ENCODE data around the gene A2M.

Gene A2M

DNA sequence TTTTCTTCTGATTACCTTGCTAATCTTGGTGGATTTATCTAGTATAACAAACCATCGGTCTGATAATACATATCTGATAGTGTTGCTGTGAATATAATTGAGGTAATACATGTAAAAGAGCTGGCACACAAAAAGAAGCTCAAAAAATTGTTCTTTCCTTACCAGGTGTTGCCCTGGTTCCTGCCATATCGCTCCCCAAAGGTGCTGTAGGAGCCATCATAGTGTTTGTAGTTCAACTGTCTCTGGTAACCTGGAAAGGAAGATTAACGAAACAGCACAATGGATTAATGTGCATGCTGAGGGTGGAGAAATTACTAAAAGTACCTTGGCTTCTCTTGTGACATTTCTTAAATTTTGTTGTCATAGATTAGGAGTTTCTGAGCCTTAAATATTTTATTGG lies 36.6 kb downstream of the A2M start:
- Histone ChIP-seq H3K27me3 (ENCODE audit: control insufficient read depth, insufficient read depth, low read length) (no peaks in the 10 kb centered on the region), H3K4me1 (ENCODE audit: control insufficient read depth, insufficient read depth, low read length) (no peaks in the 10 kb centered on the region), H3K4me3 (ENCODE audit: low read depth, low read length) (no peak overlapping the region), H3K9me3 (ENCODE audit: control insufficient read depth, insufficient read depth, low read depth, low read length) (peaks cover 17% of the 10 kb centered on the region), H3K27ac (ENCODE audit: low read depth, low read length) (no peak overlapping the region), H3K9ac (ENCODE audit: low read length) (no peak overlapping the region), H3K36me3 (ENCODE audit: control insufficient read depth, insufficient read depth, low read length) (no peaks in the 10 kb centered on the region)

DNA sequence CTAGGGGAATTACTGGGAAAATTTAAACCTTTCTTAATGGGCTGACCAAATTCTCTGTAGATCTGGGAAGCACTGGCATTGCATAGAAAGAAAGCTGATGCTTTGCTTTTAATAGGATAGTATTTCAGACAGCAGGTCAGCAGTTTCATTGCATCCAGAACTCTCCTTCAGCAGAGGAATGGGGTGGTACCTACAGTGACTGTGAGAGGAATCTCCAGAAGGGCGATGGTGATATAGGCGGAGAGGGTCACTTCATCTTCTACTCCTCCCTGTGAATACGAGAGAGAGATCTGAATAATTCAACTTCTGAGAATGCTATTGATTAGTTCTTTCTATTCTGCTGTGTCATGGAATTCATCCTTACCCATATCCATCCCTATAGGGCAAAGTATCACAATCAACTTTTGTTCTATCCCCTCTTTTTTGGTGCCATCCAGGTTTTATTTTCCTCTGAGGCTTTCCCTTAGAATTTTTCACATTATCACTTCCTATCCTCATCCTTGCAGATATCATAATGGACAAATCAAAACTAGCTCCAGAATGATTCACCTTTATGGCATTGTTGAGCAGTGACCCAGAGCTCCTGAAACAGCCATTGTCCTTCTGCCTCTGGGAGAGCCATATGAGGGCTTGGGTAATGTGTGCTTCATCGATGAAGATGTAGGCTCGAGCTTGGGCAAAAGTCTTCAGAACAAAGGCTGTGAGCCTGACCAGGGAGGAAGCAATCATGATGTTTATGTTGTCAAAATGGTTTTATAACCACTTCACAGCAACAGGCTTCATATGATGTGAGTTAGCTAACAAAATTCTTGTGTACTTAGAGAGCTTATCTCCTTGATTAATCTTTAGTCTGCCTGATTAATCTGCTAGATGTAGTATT lies 38.3 kb downstream of the A2M start:
- Histone ChIP-seq H3K27ac (ENCODE audit: low read depth, low read length) (no peak overlapping the region), H3K9me3 (ENCODE audit: control insufficient read depth, insufficient read depth, low read depth, low read length) (peaks cover 8% of the 10 kb centered on the region), H3K4me1 (ENCODE audit: control insufficient read depth, insufficient read depth, low read length) (no peaks in the 10 kb centered on the region), H3K36me3 (ENCODE audit: control insufficient read depth, insufficient read depth, low read length) (no peaks in the 10 kb centered on the region), H3K4me3 (ENCODE audit: low read depth, low read length) (no peak overlapping the region), H3K9ac (ENCODE audit: low read length) (no peak overlapping the region), H3K27me3 (ENCODE audit: control insufficient read depth, insufficient read depth, low read length) (no peaks in the 10 kb centered on the region)

DNA sequence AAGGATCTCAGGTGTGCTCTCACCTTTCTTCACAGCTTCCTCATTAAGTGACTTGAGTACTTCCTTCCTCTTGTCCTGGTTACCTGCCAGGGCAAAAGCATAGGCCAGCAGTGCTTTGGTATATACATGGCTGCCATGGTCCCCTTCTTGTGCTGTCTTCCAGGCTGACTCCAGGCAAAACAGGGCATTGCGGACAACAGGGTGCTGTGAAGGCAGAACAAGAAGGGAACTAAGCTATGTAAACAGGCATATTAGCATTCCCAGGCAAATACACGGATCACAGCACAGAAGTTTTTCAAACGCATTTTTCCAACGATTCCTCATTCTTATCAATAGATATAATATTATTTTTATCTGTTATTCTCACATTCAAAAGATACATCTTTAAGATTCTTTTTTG lies 39.0 kb downstream of the A2M start:
- H3K9ac ChIP-seq (ENCODE audit: low read length), result no peak overlapping the region
- H3K4me1 ChIP-seq (ENCODE audit: control insufficient read depth, insufficient read depth, low read length), result no peaks in the 10 kb centered on the region
- H3K36me3 ChIP-seq (ENCODE audit: control insufficient read depth, insufficient read depth, low read length), result no peaks in the 10 kb centered on the region
- no peak overlapping the region for H3K4me3 ChIP-seq (ENCODE audit: low read depth, low read length)
- peaks cover 2% of the 10 kb centered on the region; the same call in 1 of the 2 replicates for H3K9me3 ChIP-seq (ENCODE audit: control insufficient read depth, insufficient read depth, low read depth, low read length)
- H3K27me3 ChIP-seq (ENCODE audit: control insufficient read depth, insufficient read depth, low read length), result no peaks in the 10 kb centered on the region
- no peak overlapping the region for H3K27ac ChIP-seq (ENCODE audit: low read depth, low read length)

DNA sequence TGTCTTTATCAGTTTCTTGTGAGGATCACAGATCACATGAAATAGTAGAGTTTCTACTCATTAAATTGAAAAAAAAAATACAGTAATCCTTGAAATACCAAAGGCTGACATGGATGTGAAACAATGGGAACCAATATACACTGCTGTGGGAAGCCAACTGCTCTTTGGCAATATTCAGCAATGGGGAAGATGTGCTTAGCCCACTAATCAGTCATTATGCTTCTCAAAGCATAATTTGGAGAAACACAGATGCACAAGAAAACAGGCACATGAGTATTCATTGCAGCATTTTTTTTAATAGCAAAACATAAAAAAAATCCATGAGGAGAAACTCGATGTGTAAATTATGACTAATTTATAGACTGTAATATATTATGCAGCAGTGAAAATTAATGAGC lies 40.6 kb downstream of the A2M start:
- no peak overlapping the region for H3K9ac ChIP-seq (ENCODE audit: low read length)
- no peaks in the 10 kb centered on the region for H3K4me1 ChIP-seq (ENCODE audit: control insufficient read depth, insufficient read depth, low read length)
- no peak overlapping the region for H3K4me3 ChIP-seq (ENCODE audit: low read depth, low read length)
- H3K27ac ChIP-seq (ENCODE audit: low read depth, low read length), result no peak overlapping the region
- no peaks in the 10 kb centered on the region for H3K36me3 ChIP-seq (ENCODE audit: control insufficient read depth, insufficient read depth, low read length)
- no peaks in the 10 kb centered on the region for H3K9me3 ChIP-seq (ENCODE audit: control insufficient read depth, insufficient read depth, low read depth, low read length)
- no peaks in the 10 kb centered on the region for H3K27me3 ChIP-seq (ENCODE audit: control insufficient read depth, insufficient read depth, low read length)

DNA sequence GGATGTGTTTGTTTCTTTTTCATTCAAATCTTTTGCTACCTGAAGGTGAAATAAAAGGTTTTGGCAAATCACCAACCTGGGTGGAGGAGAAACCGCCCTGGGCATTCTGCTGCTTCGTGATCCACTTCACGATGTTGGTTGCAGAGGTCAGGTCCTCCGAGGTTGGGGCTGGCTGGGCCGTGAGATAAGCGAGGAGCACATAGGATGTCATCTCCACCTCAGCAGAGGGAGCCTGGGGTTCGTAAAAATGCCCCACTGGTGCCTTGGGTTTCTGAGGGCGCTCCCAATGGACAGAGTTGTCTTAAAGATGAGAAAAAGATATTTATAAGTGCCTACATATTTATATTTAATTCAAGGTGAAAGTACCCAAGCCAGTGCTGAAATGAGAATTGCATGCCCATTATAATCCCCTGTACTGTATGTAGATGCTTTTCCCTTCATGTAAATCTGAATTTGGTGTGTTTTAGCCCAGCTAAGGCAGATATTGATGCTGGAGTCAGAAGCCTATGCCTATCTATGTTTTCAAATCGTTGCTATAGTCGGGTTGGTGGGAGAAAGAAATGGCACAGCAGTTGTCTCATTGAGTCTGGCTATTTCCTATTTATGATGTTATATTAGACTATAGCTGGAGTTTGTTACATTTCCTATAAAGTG lies 41.1 kb downstream of the A2M start:
- no peaks in the 10 kb centered on the region for H3K27me3 ChIP-seq (ENCODE audit: control insufficient read depth, insufficient read depth, low read length)
- no peak overlapping the region for H3K4me3 ChIP-seq (ENCODE audit: low read depth, low read length)
- no peak overlapping the region for H3K9ac ChIP-seq (ENCODE audit: low read length)
- H3K36me3 ChIP-seq (ENCODE audit: control insufficient read depth, insufficient read depth, low read length), result no peaks in the 10 kb centered on the region
- no peak overlapping the region for H3K27ac ChIP-seq (ENCODE audit: low read depth, low read length)
- H3K4me1 ChIP-seq (ENCODE audit: control insufficient read depth, insufficient read depth, low read length), result no peaks in the 10 kb centered on the region
- no peaks in the 10 kb centered on the region for H3K9me3 ChIP-seq (ENCODE audit: control insufficient read depth, insufficient read depth, low read depth, low read length)

DNA sequence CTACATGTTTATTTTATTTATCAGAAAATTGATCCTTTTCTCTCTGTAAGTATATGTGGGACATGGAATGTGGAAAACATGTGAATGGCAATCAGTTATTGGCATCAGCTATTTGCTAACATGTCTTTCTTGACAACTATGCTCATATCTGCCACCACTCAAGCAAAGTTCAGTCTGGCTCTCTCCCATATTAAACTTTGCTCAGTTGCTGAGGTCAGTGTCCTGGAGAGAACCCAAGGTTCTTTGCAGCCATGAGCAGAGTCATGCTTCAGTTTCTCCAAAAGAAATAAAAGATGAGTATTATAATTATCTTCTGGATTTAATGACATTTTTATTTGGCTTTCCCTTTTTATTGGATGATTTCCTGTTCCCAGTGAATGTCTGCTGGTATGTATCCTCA lies 42.6 kb downstream of the A2M start:
- no peak overlapping the region for H3K9ac ChIP-seq (ENCODE audit: low read length)
- H3K4me3 ChIP-seq (ENCODE audit: low read depth, low read length), result no peak overlapping the region
- no peaks in the 10 kb centered on the region for H3K9me3 ChIP-seq (ENCODE audit: control insufficient read depth, insufficient read depth, low read depth, low read length)
- H3K36me3 ChIP-seq (ENCODE audit: control insufficient read depth, insufficient read depth, low read length), result no peaks in the 10 kb centered on the region
- H3K4me1 ChIP-seq (ENCODE audit: control insufficient read depth, insufficient read depth, low read length), result no peaks in the 10 kb centered on the region
- H3K27ac ChIP-seq (ENCODE audit: low read depth, low read length), result no peak overlapping the region
- H3K27me3 ChIP-seq (ENCODE audit: control insufficient read depth, insufficient read depth, low read length), result no peaks in the 10 kb centered on the region

DNA sequence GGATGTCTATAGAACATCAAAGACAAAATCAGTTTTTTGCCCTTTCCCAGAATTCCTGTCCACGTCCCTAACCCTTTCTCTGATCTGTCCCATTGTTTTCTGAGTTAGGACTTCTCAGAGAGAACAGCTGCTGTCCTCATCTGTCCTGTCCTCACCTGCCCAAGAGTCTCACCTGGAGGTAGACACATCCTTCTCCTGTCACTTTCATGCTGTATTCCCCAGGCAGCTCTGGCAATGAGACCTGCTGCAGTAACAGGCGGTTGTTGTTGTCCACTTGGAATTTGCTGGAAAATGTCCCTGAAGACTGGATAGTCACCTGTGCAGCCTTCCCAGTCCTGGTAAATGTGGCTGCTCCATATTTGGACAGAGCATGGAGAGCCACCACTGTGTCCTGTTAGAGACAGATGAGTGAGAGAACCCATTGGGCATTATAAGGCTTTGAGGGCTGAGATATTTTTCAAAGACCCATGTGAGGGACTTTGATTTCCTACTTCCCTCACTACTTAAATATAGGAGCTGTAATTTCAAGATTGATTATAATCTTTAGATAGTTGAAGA lies 43.2 kb downstream of the A2M start:
- no peak overlapping the region for H3K9ac ChIP-seq (ENCODE audit: low read length)
- no peaks in the 10 kb centered on the region for H3K36me3 ChIP-seq (ENCODE audit: control insufficient read depth, insufficient read depth, low read length)
- no peak overlapping the region for H3K27ac ChIP-seq (ENCODE audit: low read depth, low read length)
- no peak overlapping the region for H3K4me3 ChIP-seq (ENCODE audit: low read depth, low read length)
- no peaks in the 10 kb centered on the region for H3K9me3 ChIP-seq (ENCODE audit: control insufficient read depth, insufficient read depth, low read depth, low read length)
- H3K4me1 ChIP-seq (ENCODE audit: control insufficient read depth, insufficient read depth, low read length), result no peaks in the 10 kb centered on the region
- H3K27me3 ChIP-seq (ENCODE audit: control insufficient read depth, insufficient read depth, low read length), result no peaks in the 10 kb centered on the region

DNA sequence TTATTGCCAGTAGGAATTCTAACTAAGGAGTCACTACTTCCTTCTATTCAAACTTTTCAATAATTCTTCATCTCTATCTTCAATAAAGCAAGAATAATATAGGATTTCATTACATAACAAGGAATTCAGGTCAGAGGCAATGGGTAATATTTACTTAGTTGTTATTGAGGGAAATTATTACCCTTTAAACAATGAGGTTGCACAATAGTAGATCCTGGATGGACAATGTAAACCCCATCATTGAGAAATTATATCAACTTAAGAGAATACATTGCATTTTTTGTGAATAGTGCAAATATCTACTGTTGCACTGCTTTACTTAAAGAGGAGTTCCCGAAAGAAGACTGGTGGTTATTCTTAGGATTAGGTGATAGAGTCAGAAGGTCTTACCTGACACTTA lies 43.8 kb downstream of the A2M start:
- Histone ChIP-seq H3K9ac (ENCODE audit: low read length) (no peak overlapping the region), H3K27ac (ENCODE audit: low read depth, low read length) (no peak overlapping the region), H3K36me3 (ENCODE audit: control insufficient read depth, insufficient read depth, low read length) (no peaks in the 10 kb centered on the region), H3K9me3 (ENCODE audit: control insufficient read depth, insufficient read depth, low read depth, low read length) (no peaks in the 10 kb centered on the region), H3K27me3 (ENCODE audit: control insufficient read depth, insufficient read depth, low read length) (no peaks in the 10 kb centered on the region), H3K4me3 (ENCODE audit: low read depth, low read length) (no peak overlapping the region), H3K4me1 (ENCODE audit: control insufficient read depth, insufficient read depth, low read length) (no peaks in the 10 kb centered on the region)

DNA sequence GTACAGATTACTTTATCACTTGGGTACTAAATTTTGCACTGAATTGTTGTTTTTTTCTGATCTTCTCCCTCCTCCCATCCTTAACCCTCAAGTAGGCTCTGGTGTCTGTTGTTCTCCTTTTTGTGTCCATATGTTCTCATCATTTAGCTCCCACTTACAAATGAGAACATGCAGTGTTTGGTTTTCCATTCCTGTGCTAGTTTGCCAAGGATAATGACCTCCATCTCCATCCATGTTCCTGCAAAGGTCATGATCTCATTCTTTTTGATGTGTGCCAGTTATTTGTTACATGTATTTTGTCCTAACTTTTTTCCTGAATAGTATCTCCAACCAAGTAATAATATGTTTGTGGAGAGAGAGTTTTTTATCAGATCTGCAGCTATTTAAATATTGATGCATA lies 44.2 kb downstream of the A2M start:
- no peaks in the 10 kb centered on the region for H3K9me3 ChIP-seq (ENCODE audit: control insufficient read depth, insufficient read depth, low read depth, low read length)
- H3K36me3 ChIP-seq (ENCODE audit: control insufficient read depth, insufficient read depth, low read length), result no peaks in the 10 kb centered on the region
- no peaks in the 10 kb centered on the region for H3K4me1 ChIP-seq (ENCODE audit: control insufficient read depth, insufficient read depth, low read length)
- no peak overlapping the region for H3K9ac ChIP-seq (ENCODE audit: low read length)
- H3K4me3 ChIP-seq (ENCODE audit: low read depth, low read length), result no peak overlapping the region
- no peak overlapping the region for H3K27ac ChIP-seq (ENCODE audit: low read depth, low read length)
- H3K27me3 ChIP-seq (ENCODE audit: control insufficient read depth, insufficient read depth, low read length), result no peaks in the 10 kb centered on the region

DNA sequence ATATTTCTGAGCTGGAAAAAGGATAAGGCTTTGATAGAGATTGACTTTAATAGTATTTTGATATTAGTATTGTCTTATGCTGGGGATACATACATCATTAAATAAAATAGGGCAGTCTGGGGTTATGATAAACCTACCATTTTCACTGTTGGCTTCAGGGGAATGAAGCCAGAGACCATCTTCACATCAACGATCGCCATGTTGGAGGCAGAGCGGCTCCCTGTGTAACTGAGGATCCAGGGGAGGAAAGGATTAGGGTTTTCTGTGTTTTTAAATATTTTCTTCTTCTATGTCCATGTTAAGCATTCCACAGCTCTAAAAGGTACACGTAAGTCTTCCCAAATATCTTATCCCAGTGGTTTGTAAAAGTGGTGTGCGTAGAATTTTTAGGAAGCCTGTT lies 45.4 kb downstream of the A2M start:
- Histone ChIP-seq H3K4me3 (ENCODE audit: low read depth, low read length) (no peak overlapping the region), H3K27me3 (ENCODE audit: control insufficient read depth, insufficient read depth, low read length) (no peaks in the 10 kb centered on the region), H3K4me1 (ENCODE audit: control insufficient read depth, insufficient read depth, low read length) (peaks cover 3% of the 10 kb centered on the region), H3K9me3 (ENCODE audit: control insufficient read depth, insufficient read depth, low read depth, low read length) (no peaks in the 10 kb centered on the region), H3K27ac (ENCODE audit: low read depth, low read length) (no peak overlapping the region), H3K36me3 (ENCODE audit: control insufficient read depth, insufficient read depth, low read length) (no peaks in the 10 kb centered on the region), H3K9ac (ENCODE audit: low read length) (no peak overlapping the region)

DNA sequence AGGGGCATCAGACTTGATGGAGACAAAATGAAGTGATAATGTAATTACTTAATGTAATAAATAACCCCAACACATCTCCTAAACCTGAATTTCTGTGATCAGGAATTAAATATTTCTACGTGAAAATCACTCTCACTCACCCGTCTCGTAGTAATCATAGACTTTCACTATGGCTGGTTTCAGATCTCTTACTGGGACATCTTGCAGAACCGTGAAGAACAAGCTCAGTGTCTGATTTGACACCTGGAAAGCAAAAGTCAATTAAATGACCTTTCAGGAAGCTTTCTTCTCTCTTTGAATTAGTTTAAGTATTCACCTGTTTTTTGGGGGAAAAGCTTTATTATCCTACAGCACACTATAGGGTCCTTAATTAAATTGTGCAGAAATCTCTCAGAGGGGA lies 47.1 kb downstream of the A2M start:
- no peaks in the 10 kb centered on the region for H3K36me3 ChIP-seq (ENCODE audit: control insufficient read depth, insufficient read depth, low read length)
- H3K4me1 ChIP-seq (ENCODE audit: control insufficient read depth, insufficient read depth, low read length), result peaks cover 10% of the 10 kb centered on the region
- no peak overlapping the region for H3K4me3 ChIP-seq (ENCODE audit: low read depth, low read length)
- no peaks in the 10 kb centered on the region for H3K27me3 ChIP-seq (ENCODE audit: control insufficient read depth, insufficient read depth, low read length)
- no peak overlapping the region for H3K9ac ChIP-seq (ENCODE audit: low read length)
- no peak overlapping the region for H3K27ac ChIP-seq (ENCODE audit: low read depth, low read length)
- no peaks in the 10 kb centered on the region for H3K9me3 ChIP-seq (ENCODE audit: control insufficient read depth, insufficient read depth, low read depth, low read length)

Data from HUES6 (cell line).